ENCODE measurements around the gene COQ8B.
A peak's percentile ranks its signal among the peaks of the same experiment; 100 is the strongest.
"Not testable (repeated sequence)": the region's sequence is repeated elsewhere in the genome, so short reads cannot be mapped to it uniquely, and the experiment has no call there.

Gene COQ8B

DNA sequence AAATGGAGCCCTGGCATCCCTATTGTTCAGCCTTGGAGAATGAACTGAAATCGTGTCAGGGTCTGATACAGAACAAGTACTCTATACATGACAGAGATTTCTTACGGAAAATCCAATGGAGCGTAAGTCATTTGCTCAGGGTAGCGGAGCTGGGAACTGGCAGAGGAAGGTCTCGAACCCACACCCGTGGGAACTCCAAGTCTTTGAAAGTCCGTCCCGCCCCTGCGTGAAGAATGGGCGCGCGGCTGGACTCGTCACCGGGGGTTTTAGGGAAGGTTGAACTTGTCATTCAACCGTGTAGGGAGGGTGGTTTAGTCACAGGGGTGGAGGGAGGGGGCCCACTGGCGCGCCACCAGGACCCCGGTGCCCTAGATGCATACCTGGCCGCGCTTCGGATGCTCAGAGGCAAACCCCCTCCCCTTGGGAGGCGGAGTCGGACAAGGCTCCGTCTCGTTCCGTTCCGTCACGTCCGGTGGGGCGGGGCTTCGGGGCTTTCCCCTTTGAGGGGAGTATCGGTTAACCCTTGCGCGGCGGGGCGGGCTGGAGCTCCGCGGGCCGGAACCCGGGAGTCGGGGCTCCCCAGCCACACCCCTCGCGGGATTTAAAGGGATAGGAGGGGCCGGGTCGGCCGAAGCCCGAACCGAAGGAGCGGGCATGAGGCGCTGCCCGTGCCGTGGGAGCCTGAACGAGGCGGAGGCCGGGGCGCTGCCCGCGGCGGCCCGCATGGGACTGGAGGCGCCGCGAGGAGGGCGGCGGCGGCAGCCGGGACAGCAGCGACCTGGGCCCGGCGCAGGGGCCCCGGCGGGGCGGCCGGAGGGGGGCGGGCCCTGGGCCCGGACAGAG lies at the start of gene COQ8B, which contains the start of gene ITPKC:
Gene COQ8B, minus strand, starts transcription at position 405 of the 843 bp plus-strand sequence. CDS start 2,254 bp downstream, outside the sequence.
Gene ITPKC, plus strand, starts transcription at position 631 of the 843 bp plus-strand sequence. Its CDS starts 24 bp downstream, at position 655.
- peak; percentile 96 for DNase-seq (ENCODE audit: low spot score)

- not testable (repeated sequence) for DNase-seq (ENCODE audit: low spot score)
These were observed 49.7 kb upstream of the COQ8B start for GRCh38 chr19:40766385-40766784.

DNA sequence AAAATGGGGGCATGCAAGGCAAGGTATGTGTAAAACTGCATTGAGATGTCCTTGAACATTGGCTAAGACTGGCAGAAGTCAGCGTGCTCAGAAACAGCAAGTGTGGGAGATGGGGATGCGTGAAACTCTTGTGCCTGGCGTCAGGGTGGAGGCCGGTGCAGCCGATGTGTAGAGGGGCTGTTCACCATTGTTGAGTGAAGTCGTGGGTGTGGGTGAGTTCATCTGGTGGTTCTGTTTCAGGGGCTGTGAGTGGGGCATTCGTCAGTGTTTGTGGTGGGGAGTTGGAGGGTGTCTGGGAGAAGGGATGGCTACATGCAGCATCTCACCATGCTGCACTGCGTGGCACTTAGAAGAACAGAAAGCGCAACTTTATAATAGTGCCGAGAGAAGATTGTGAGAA lies 47.3 kb upstream of the COQ8B start:
- no peak for DNase-seq (ENCODE audit: low spot score)

DNA sequence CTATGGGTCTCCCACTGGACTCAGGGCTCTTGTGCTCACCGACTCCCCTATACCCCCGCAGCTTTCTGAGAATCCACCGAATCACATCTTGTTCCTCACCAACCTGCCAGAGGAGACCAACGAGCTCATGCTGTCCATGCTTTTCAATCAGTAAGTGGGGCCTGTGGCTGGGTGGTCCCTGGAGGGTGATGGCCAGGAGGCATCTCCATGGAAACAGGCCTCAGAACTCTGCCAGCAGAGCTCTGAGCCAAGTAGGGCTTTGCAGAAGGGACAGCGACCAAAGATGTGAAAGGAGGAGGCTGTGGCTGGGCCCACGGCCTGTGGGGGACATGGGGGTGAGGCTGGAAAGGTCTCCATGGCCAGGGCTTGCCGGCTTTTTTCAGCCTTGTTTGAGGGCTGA lies 46.8 kb upstream of the COQ8B start:
- DNase-seq (ENCODE audit: low spot score): no peak

DNA sequence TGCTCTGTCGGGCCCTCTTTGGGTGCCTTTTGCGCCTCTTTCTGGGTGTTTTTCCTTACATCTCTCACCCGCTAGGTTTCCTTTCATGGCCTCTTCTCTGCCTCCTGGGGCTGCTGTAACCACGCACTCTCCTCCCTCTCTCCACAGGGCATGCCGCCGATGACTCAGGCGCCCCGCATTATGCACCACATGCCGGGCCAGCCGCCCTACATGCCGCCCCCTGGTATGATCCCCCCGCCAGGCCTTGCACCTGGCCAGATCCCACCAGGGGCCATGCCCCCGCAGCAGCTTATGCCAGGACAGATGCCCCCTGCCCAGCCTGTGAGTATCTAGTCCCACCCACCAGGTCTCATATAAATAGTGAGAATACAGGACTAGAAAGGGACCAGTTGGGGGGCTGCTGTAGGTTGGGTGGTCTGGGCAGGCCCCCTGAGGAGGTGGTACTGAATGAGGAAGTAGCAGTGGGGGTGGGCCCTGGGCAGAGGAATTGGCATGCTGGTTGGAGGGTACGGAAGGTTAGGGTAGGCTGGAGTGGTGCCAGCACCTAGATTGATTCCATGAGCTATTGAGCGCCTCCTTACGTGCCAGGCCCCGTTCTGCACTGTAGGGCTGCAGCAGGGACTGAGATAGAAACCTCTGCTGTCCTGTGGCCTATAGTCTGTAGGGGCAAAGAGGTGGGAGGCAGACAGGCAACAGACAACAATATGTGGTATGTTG lies 46.2 kb upstream of the COQ8B start:
- no peak for DNase-seq (ENCODE audit: low spot score)

GRCh38 chr19:40759352-40759751 lies 42.7 kb upstream of the COQ8B start:
- DNase-seq (ENCODE audit: low spot score): no peak

- DNase-seq (ENCODE audit: low spot score): no peak
These were observed 41.8 kb upstream of the COQ8B start for GRCh38 chr19:40758491-40758890.

- DNase-seq (ENCODE audit: low spot score): no peak
These were observed 39.9 kb upstream of the COQ8B start for GRCh38 chr19:40756502-40757110.

DNA sequence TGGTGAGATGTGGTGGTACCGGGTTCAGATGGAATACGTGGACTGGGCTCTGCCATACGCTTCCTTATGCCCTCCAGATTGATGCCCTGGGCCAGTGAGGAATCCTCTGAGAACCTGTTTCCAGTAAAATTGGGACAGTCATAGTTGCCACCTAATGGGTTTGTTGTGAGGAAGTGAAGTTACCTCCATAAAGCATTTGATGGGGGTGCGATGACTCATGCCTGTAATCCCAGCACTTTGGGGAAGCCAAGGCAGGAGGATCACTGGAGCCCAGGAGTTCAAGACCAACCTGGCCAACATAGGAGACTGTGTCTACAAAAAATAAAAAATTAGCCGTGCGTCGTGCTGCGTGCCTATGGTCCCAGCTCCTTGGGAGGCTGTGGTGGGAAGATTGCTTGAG lies 39.1 kb upstream of the COQ8B start:
- no peak for DNase-seq (ENCODE audit: low spot score)

- no peak for DNase-seq (ENCODE audit: low spot score)
These were observed 38.5 kb upstream of the COQ8B start for GRCh38 chr19:40755248-40755624.

GRCh38 chr19:40754611-40755247 lies 38.0 kb upstream of the COQ8B start:
- DNase-seq (ENCODE audit: low spot score): no peak

DNA sequence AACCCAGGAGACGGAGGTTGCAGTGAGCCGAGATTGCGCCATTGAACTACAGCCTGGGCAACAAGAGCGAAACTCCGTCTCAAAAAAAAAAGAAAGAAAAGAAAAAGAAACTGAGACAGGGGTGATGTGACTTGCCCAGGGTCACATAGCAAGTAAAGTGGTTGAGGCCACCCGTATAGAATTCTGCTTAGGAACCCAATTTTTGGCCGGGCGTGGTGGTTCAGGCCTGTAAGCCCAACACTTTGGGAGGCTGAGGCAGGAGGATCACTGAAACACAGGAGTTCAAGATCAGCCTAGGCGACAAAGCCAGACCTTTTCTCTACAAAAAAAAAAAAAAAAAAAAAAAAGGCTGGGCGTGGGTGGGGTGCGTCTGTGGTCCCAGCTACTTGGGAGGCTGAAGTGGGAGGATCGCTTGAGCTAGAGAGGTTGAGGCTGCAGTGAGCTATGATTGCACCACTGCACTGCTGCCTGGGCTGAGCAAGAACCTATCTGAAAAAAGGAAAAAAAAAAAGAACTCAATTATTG lies 35.6 kb upstream of the COQ8B start:
- no peak for DNase-seq (ENCODE audit: low spot score)

DNA sequence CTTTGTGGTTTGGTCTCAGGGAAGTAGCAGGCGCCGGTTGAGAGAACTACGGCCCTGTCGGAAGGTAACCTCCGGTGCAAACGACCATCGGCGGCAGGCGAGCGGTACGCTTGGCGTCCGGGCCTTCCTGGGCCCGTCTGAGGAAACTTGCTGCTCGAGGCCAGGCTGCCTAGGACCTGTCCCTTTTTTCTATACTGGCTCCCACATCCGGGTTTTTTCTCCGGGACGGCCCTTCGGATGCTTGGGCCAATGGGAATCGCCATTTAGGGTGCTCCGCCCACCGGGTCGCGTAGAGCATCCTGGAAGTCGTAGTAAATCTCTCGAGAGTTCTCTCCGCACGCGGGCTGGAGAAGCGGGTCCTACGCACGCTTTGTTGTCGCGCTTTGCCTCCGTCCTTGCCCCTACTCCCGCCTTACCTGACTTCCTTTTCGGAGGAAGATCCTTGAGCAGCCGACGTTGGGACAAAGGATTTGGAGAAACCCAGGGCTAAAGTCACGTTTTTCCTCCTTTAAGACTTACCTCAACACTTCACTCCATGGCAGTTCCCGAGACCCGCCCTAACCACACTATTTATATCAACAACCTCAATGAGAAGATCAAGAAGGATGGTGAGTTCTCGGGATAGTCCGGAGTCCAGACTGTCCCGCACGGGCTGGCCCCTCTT lies 34.3 kb upstream of the COQ8B start, which contains the start of gene SNRPA:
Gene SNRPA, plus strand, starts transcription at position 330 of the 664 bp plus-strand sequence. Its CDS starts 206 bp downstream, at position 536.
- DNase-seq (ENCODE audit: low spot score): peak; percentile 98

GRCh38 chr19:40750058-40750873 lies 33.6 kb upstream of the COQ8B start, which contains the start of gene ACTMAP:
Gene ACTMAP (minus strand): TSS chr19:40750477. CDS start chr19:40749803, 674 bp downstream.
- DNase-seq (ENCODE audit: low spot score): peak; percentile 100

GRCh38 chr19:40747536-40747935 lies 30.9 kb upstream of the COQ8B start:
- DNase-seq (ENCODE audit: low spot score): no peak

DNA sequence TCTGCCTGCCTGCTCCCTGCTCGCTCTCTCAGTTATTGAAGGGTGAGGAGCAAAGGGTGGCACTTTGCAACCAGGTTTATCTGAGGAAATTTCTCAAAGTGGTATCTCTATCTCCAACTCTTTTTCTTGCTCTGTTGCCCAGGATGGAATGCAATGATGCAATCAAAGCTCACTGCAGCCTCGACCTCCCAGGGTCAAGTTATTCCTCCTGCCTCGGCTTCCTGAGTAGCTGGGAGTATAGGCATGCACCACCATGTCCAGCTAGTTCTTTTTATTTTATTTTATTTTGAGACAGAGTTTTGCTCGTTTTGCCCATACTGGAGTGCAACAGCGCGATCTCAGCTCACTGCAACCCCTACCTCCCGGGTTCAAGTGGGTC lies 28.7 kb upstream of the COQ8B start:
- DNase-seq (ENCODE audit: low spot score): no peak

- peak; percentile 34 for DNase-seq (ENCODE audit: low spot score)
These were observed 28.1 kb upstream of the COQ8B start for GRCh38 chr19:40744554-40745401.

GRCh38 chr19:40743926-40744325 lies 27.2 kb upstream of the COQ8B start:
- no peak for DNase-seq (ENCODE audit: low spot score)

GRCh38 chr19:40742886-40743285 lies 26.2 kb upstream of the COQ8B start:
- no peak for DNase-seq (ENCODE audit: low spot score)

Data from hepatic stellate cell (primary cell).